Measurements from ENCODE around the gene ANKMY1.
"Not testable (repeated sequence)": the region's sequence is repeated elsewhere in the genome, so short reads cannot be mapped to it uniquely, and the experiment has no call there.

ANKMY1 gene

GRCh38 chr2:240567872-240568677 is 10.3 kb upstream of the ANKMY1 start, which contains the start of gene RNPEPL1:
Gene RNPEPL1 (plus strand): TSS chr2:240568484. CDS start chr2:240568587, 103 bp downstream.
- no peak for DNase-seq

GRCh38 chr2:240567137-240567871 is 9.5 kb upstream of the ANKMY1 start:
- no peak for DNase-seq

- peak; percentile 76 for DNase-seq
These were observed 8.7 kb upstream of the ANKMY1 start for GRCh38 chr2:240566203-240567136.

GRCh38 chr2:240565333-240566202 is 7.8 kb upstream of the ANKMY1 start:
- DNase-seq = no peak

GRCh38 chr2:240564561-240565332 is 7.0 kb upstream of the ANKMY1 start:
- DNase-seq = no peak

GRCh38 chr2:240563951-240564560 is 6.3 kb upstream of the ANKMY1 start:
- no peak for DNase-seq

GRCh38 chr2:240563231-240563630 is 5.4 kb upstream of the ANKMY1 start:
- not testable (repeated sequence) for DNase-seq

GRCh38 chr2:240561325-240561971 is 3.7 kb upstream of the ANKMY1 start:
- DNase-seq = no peak

GRCh38 chr2:240560480-240561324 is 2.9 kb upstream of the ANKMY1 start:
- DNase-seq = peak; percentile 97

GRCh38 chr2:240560084-240560479 is 2.3 kb upstream of the ANKMY1 start, which contains the start of gene DUSP28:
Gene DUSP28 (plus strand): TSS chr2:240560357. CDS start chr2:240560685, 328 bp downstream.
- DNase-seq = peak; percentile 44

GRCh38 chr2:240559286-240559685 is 1.5 kb upstream of the ANKMY1 start:
- DNase-seq = no peak

GRCh38 chr2:240558236-240558761 is 511 bp upstream of the ANKMY1 start:
- DNase-seq = no peak

- DNase-seq = no peak
These were observed 562 bp downstream of the ANKMY1 start for GRCh38 chr2:240557101-240557751.

GRCh38 chr2:240556553-240557100 is 1.2 kb downstream of the ANKMY1 start:
- peak; percentile 20 for DNase-seq

GRCh38 chr2:240555541-240556250 is 2.1 kb downstream of the ANKMY1 start:
- no peak for DNase-seq

GRCh38 chr2:240554767-240555493 is 2.9 kb downstream of the ANKMY1 start:
- no peak for DNase-seq
